GM21360 (cell line): Measurements from ENCODE around the gene STX16.
"Not testable (repeated sequence)": the region's sequence is repeated elsewhere in the genome, so short reads cannot be mapped to it uniquely, and the experiment has no call there.

Experiments used
- ATAC-seq: cut with Tn5 transposase; IDR thresholded peaks from one replicate; pipeline ENCODE4 v1.9.1; 2021; ENCODE audit warnings: mild to moderate bottlenecking, moderate library complexity; ENCODE audit not compliant: unreplicated experiment

The STX16 gene

GRCh38 chr20:58719971-58720371, 68.9 kb downstream of the STX16 start:
- no peak for ATAC-seq

GRCh38 chr20:58720890-58721289, 69.8 kb downstream of the STX16 start:
- ATAC-seq: no peak

GRCh38 chr20:58721951-58722778, 71.1 kb downstream of the STX16 start:
- ATAC-seq: no peak

GRCh38 chr20:58722877-58723627, 72.0 kb downstream of the STX16 start:
- no peak for ATAC-seq

- ATAC-seq: no peak
Observed at GRCh38 chr20:58723628-58723984, 72.5 kb downstream of the STX16 start.

GRCh38 chr20:58726156-58726555, 75.1 kb downstream of the STX16 start:
- ATAC-seq: not testable (repeated sequence)
